ENCODE data around the gene ASXL3. TPM values are rescaled to one million over a fixed set of nuclear protein-coding genes. Genes with fewer than 3 reads are reported as not detected.

The ASXL3 gene
- total and polyA plus RNA-seq, 9 of the 15 experiments (the other 6 are each of a cell fraction or from before 2014, with no cell fraction given) = not detected

GRCh38 chr18:33612632-33613031 is 34.6 kb downstream of the ASXL3 start (continued):
- TF ChIP-seq HOMEZ (CRISPR knock-in tag; IDR thresholded peaks at IDR 0.05) = no peak
- no peak for TF ChIP-seq THAP12 (CRISPR knock-in tag; IDR thresholded peaks at IDR 0.05)

GRCh38 chr18:33616556-33616955 is 38.5 kb downstream of the ASXL3 start:
- no peak overlapping the region for H3K9ac ChIP-seq (ENCODE audit: insufficient read depth in 1 of 2, low read depth in 2 of 2, low read length in 2 of 2)
- in situ Hi-C loops (cut with MboI) = no loop called here
- no peaks in the 10 kb centered on the region for H4K20me1 ChIP-seq (replicated peaks; ENCODE audit: control insufficient read depth, insufficient read depth, low read length)
- H3K27ac ChIP-seq (ENCODE audit: extremely low read depth, low read depth, low read length) = no peak overlapping the region
- H3K4me3 ChIP-seq = no peak overlapping the region
- H3K4me1 ChIP-seq (replicated peaks in 1 of 2; ENCODE audit: control insufficient read depth in 2 of 2, insufficient read depth in 2 of 2, low read length in 2 of 2) = no peaks in the 10 kb centered on the region
- intact Hi-C loops (cut with micrococcal nuclease) = no loop called here
- H3K4me2 ChIP-seq (ENCODE audit: insufficient read depth, low read length) = no peak overlapping the region
- ChIA-PET CTCF (ENCODE audit: low intra/inter-chr PET ratio) (no interaction called here), POLR2A (no interaction called here)
- no peaks in the 10 kb centered on the region for H3K79me2 ChIP-seq (ENCODE audit: control insufficient read depth, insufficient read depth, low read length)
- FAIRE-seq (no peak), DNase-seq (ENCODE audit: extremely low read depth in 1 of 4, low spot score in 3 of 4) (no peak), ATAC-seq (no peak)
- H3K36me3 ChIP-seq (ENCODE audit: control insufficient read depth, insufficient read depth, low read length) = no peaks in the 10 kb centered on the region
- 3% methylated on average over 3 of the region's 3 CpGs for WGBS (ENCODE audit: insufficient coverage, low coverage, missing lambda C conversion rate)
- H2AFZ ChIP-seq (ENCODE audit: low read depth, low read length) = no peak overlapping the region
- H3K27me3 ChIP-seq (ENCODE audit: control insufficient read depth in 2 of 2, insufficient read depth in 2 of 2, low read length in 2 of 2) = no peaks in the 10 kb centered on the region
- H3K9me1 ChIP-seq (ENCODE audit: control insufficient read depth, insufficient read depth, low read length) = no peaks in the 10 kb centered on the region
- H3K9me3 ChIP-seq (replicated peaks; ENCODE audit: control insufficient read depth, insufficient read depth, low read depth, low read length) = no peaks in the 10 kb centered on the region
- no TSS peak for BruUV-seq (replicated peaks)
- TF ChIP-seq CUX1 (CRISPR knock-in tag; IDR thresholded peaks at IDR 0.05) (no peak), C11orf30 (IDR thresholded peaks at IDR 0.05; ENCODE audit: low read depth) (no peak), ARID1B (IDR thresholded peaks at IDR 0.05) (no peak), MXI1 (IDR thresholded peaks at IDR 0.05; ENCODE audit: low read depth, low read length) (no peak), GMEB1 (CRISPR knock-in tag; IDR thresholded peaks at IDR 0.05) (no peak), NFIX (CRISPR knock-in tag; IDR thresholded peaks at IDR 0.05; ENCODE audit: low read depth) (no peak), SREBF1 (IDR thresholded peaks at IDR 0.05; ENCODE audit: borderline replicate concordance, low read depth, low read length) (no peak), CEBPG (CRISPR knock-in tag; IDR thresholded peaks at IDR 0.05) (no peak), CEBPG (tag; conservative IDR thresholded peaks at IDR 0.05 in 1 of 2, IDR thresholded peaks at IDR 0.05 in 1 of 2) (no peak)

Measured in K562 (cell line).